Gastrocnemius medialis (tissue), 4 donors: Measurements from ENCODE around the gene HOATZ. TPM values are rescaled to one million over a fixed set of nuclear protein-coding genes. Genes with fewer than 3 reads are reported as not detected.

Source experiments
- ATAC-seq, 2 donors: fragments of 150-250 bp; one replicate each; pipeline ENCODE4 v1.9.1; 2016
- DNase-seq, 2 donors: peaks; one replicate each; pipeline ENCODE4 v3.0.0-alpha.2; 2019
- H3K27ac ChIP-seq, 4 donors: fragments of 200-600 bp; sonication (generic); 1 replicate in 1 of 4; 2 replicates in 3 of 4; pipeline ENCODE4 v1.5.1; 2016 to 2018; ENCODE audit warnings: mild to moderate bottlenecking in 2 of 4, moderate library complexity in 1 of 4
- H3K27me3 ChIP-seq, 3 donors: fragments of 200-600 bp; sonication (generic) in 2 of 3; 1 replicate in 1 of 3; 2 replicates in 2 of 3; pipeline versions ENCODE4 v1.5.1 to v1.6.0; 2016 to 2019; ENCODE audit warnings: mild to moderate bottlenecking in 1 of 3, moderate library complexity in 1 of 3
- H3K36me3 ChIP-seq, 2 donors: fragments of 200-600 bp; sonication (generic) in 1 of 2; one replicate each; pipeline ENCODE4 v1.5.1; 2017 to 2018
- H3K4me1 ChIP-seq, 2 donors: fragments of 200-600 bp; sonication (generic) in 1 of 2; one replicate each; pipeline ENCODE4 v1.5.1; 2016 to 2017; ENCODE audit warnings: mild to moderate bottlenecking in 2 of 2
- H3K4me3 ChIP-seq, 4 donors: fragments of 200-600 bp; sonication (generic) in 3 of 4; 1 replicate in 1 of 4; 2 replicates in 3 of 4; pipeline ENCODE4 v1.5.1; 2016 to 2019; ENCODE audit warnings: mild to moderate bottlenecking in 2 of 4
- H3K9me3 ChIP-seq, 3 donors: fragments of 200-600 bp; sonication (generic) in 2 of 3; 1 replicate in 1 of 3; 2 replicates in 2 of 3; pipeline ENCODE4 v1.5.1; 2016 to 2019
- POLR2A ChIP-seq, 2 donors: fragments of 450-650 bp; IDR thresholded peaks; one replicate each; pipeline ENCODE4 v1.6.1; 2017; ENCODE audit warnings: antibody characterized with exemption in 2 of 2, mild to moderate bottlenecking in 2 of 2, moderate library complexity in 2 of 2
- in situ Hi-C, 4 donors: fragments of 200-750 bp; cut with MboI; loops; one replicate each; pipeline versions ENCODE4 v1.15.0 to v1.8.0; 2017; ENCODE audit warnings: low sequenced_read_pairs in 4 of 4
- intact Hi-C: fragments of 100-400 bp; cut with DNase I; formaldehyde crosslinking; loops from one replicate; pipeline ENCODE4 v1.15.1; 2023; ENCODE audit warnings: low total_unique reads
- total RNA-seq, 4 donors: library from RNA; depleted of rRNA; stranded (reverse); fragments of >200 nt; gene quantifications; one replicate each; pipeline versions ENCODE4 v1.1.0 to v1.2.3, GENCODE V29; 2016
- TF ChIP-seq, protein P1 (sequence below), 5 experiments: fragments of 450-650 bp in 3 of 5; fragments of 200-600 bp in 2 of 5; sonication (generic) in 2 of 5; IDR thresholded peaks in 4 of 5; conservative IDR thresholded peaks in 1 of 5; 1 replicate in 4 of 5; 2 replicates in 1 of 5; pipeline ENCODE4 v1.5.1; 2016 to 2019; ENCODE audit warnings: antibody characterized with exemption in 5 of 5, mild to moderate bottlenecking in 3 of 5, moderate library complexity in 3 of 5

Gene HOATZ
- total RNA-seq, 4 donors from 2014 or later, result not detected

DNA sequence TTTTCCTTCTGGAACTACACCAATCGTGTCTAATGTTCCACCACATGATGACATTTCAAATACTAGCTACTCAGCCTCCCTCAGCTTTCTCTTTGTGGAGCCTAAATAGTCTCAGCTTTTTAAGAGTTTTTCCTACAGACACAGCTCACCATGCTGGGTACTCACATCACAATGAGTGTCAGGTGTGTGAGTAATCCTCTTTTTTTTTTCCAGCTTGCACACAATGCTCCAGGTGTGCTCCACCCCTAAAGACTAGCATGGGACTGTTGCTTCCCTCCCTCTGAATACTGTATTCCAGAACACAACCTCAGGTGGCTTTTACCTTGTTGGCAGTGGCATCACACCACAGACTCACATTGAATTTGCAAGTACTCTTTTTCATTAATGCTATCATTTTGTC, 14.1 kb upstream of the HOATZ start:
- no peak overlapping the region for H3K27ac ChIP-seq
- no peaks in the 10 kb centered on the region for H3K27me3 ChIP-seq
- no peaks in the 10 kb centered on the region for H3K36me3 ChIP-seq
- no peaks in the 10 kb centered on the region for H3K4me1 ChIP-seq
- intact Hi-C loops (no loop called here), in situ Hi-C loops (no loop called here)
- DNase-seq (no peak), ATAC-seq (no peak)
- H3K9me3 ChIP-seq, result no peaks in the 10 kb centered on the region
- H3K4me3 ChIP-seq, result no peak overlapping the region
- TF ChIP-seq, protein P1, sequence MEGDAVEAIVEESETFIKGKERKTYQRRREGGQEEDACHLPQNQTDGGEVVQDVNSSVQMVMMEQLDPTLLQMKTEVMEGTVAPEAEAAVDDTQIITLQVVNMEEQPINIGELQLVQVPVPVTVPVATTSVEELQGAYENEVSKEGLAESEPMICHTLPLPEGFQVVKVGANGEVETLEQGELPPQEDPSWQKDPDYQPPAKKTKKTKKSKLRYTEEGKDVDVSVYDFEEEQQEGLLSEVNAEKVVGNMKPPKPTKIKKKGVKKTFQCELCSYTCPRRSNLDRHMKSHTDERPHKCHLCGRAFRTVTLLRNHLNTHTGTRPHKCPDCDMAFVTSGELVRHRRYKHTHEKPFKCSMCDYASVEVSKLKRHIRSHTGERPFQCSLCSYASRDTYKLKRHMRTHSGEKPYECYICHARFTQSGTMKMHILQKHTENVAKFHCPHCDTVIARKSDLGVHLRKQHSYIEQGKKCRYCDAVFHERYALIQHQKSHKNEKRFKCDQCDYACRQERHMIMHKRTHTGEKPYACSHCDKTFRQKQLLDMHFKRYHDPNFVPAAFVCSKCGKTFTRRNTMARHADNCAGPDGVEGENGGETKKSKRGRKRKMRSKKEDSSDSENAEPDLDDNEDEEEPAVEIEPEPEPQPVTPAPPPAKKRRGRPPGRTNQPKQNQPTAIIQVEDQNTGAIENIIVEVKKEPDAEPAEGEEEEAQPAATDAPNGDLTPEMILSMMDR (IDR thresholded peaks at IDR 0.05 in 4 of 5, conservative IDR thresholded peaks at IDR 0.05 in 1 of 5), result no peak
- TF ChIP-seq POLR2A (IDR thresholded peaks at IDR 0.05), result no peak

DNA sequence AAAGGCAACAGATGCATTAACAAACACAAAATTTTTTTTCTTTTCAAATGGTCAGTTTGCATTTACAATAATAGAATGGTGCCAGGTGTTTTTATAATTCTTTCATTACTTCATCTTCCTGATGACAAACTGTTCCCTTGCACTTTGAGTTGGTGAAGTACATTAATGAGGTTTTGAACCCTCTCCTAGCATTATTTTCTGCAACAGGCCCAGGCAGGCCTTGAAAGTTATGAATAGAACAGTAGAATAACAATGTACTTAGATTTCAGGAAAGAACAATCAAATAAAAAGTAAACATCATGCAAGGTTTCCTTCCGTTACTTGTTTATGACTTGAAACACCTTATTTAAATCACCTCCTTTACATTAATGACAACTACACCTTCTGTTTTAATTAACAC, 12.0 kb upstream of the HOATZ start:
- no peak for ATAC-seq
- in situ Hi-C loops, result no loop called here

DNA sequence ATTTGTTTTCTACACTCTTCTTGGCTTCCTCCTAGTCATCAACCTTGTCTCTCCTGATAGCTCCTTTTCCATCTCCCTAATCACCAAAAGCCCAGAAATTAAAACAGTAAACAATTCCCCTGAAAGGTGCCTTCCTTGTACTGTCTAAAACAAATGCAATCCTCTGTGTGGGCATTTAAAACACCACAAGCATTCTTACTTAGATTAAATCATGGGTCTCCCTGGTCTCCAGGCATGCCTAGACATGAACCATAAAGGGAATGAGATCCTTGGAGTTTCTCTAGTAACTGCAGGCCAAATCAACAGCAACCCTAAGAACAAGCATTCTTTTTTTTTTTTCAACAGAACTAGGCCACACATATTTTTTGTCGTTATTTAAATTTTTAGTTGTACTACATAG, 4.3 kb upstream of the HOATZ start:
- no peak overlapping the region for H3K27ac ChIP-seq
- H3K27me3 ChIP-seq, result peaks cover 29 to 40% (median 39%) of the 10 kb centered on the region in 3 donors
- peaks cover 0 to 4% of the 10 kb centered on the region in 2 donors for H3K4me1 ChIP-seq
- no peak for ATAC-seq
- no peak for DNase-seq
- TF ChIP-seq, protein P1 (IDR thresholded peaks at IDR 0.05 in 4 of 5, conservative IDR thresholded peaks at IDR 0.05 in 1 of 5), result no peak
- TF ChIP-seq POLR2A (IDR thresholded peaks at IDR 0.05), result no peak
- no peaks in the 10 kb centered on the region for H3K9me3 ChIP-seq
- in situ Hi-C loops, result no loop called here
- no peak overlapping the region for H3K4me3 ChIP-seq
- intact Hi-C loops, result no loop called here
- H3K36me3 ChIP-seq, result no peaks in the 10 kb centered on the region

More for the DNA sequence above, 12.0 kb upstream of the HOATZ start:
- TF ChIP-seq, protein P1 (IDR thresholded peaks at IDR 0.05 in 4 of 5, conservative IDR thresholded peaks at IDR 0.05 in 1 of 5), result no peak
- TF ChIP-seq POLR2A (IDR thresholded peaks at IDR 0.05), result no peak
- Histone ChIP-seq H3K27ac (no peak overlapping the region), H3K4me1 (no peaks in the 10 kb centered on the region), H3K36me3 (no peaks in the 10 kb centered on the region), H3K27me3 (no peaks in the 10 kb centered on the region), H3K4me3 (no peak overlapping the region), H3K9me3 (no peaks in the 10 kb centered on the region)
- intact Hi-C loops, result no loop called here
- no peak for DNase-seq

DNA sequence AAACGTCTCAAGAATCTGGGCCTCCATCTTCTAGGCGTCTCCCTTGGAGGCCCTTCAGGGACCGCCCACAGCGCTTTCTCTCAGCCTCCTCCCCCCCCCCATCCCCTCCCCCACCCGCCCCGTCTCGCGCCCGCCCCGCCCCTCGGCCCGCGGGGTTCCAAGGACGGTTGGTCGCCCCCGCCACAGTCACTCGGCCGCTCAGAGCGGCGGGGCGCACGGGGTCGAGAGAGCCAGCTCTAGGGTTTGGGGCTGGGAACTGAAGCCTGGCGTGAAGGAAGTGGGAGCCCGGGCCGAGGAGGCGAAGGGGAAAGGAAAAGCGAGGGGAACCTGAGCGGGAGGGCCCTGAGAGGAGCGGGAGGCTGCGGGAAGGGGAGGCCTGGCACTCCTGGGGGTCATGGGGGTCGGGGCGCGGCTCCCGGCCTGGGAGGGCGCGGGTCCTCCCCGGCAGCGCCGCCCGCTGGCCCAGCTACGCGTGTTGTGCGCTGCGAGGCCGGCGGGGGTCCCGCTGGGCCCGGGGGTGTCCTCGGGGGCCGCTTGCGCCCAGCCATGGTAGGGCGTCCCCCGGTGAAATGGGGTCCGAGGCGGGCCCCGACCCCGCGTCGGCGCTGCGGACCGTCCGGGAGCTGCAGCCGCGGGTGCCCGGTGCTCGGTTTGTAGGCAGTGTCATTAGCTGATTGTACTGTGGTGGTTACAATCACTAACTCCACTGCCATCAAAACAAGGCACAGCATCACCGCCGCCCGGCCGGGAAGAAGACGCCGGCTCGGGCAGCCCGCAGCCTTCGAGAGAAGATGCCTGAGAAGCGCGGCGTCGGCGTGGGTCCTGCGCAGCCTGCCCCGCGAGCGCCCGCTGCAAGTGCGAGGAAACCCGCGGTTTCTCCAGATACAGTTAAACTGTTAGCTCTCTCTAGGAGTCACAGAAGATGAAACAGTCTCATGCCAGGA, 2.0 kb upstream of the HOATZ start, which contains the start of gene BTG4:
BTG4 (minus strand) TSS at position 91 of the 944 bp plus-strand sequence. CDS start 13,610 bp downstream, outside the sequence.
- no peak for DNase-seq
- intact Hi-C loops (no loop called here), in situ Hi-C loops (no loop called here)
- peak; percentile 19 to 36 for ATAC-seq
- Histone ChIP-seq H3K27ac (no peak within 1 kb of the TSS), H3K9me3 (no peaks in the 10 kb centered on the region), H3K4me1 (peaks cover 0 to 4% of the 10 kb centered on the region in 2 donors), H3K27me3 (peaks cover 29 to 40% (median 39%) of the 10 kb centered on the region in 3 donors), H3K36me3 (no peaks in the 10 kb centered on the region), H3K4me3 (peak within 1 kb of the TSS; percentile 42 to 50 (median 47))
- TF ChIP-seq, protein P1 (IDR thresholded peaks at IDR 0.05 in 4 of 5, conservative IDR thresholded peaks at IDR 0.05 in 1 of 5), result no peak
- TF ChIP-seq POLR2A (IDR thresholded peaks at IDR 0.05), result no peak
